Sigmoid colon (tissue), 7 donors: ENCODE results near the gene GHDC. TPM values are rescaled to one million over a fixed set of nuclear protein-coding genes. Genes with fewer than 3 reads are reported as not detected.
"Not testable (repeated sequence)": the region's sequence is repeated elsewhere in the genome, so short reads cannot be mapped to it uniquely, and the experiment has no call there.

Experiments
- DNase-seq: peaks from one replicate; pipeline ENCODE4 v3.0.0-alpha.2; 2019
- H3K27ac ChIP-seq, 4 donors: fragments of 200-600 bp; sonication (generic); one replicate each; pipeline ENCODE4 v1.5.1; 2016 to 2019; ENCODE audit warnings: mild to moderate bottlenecking in 1 of 4
- H3K27me3 ChIP-seq, 3 donors: fragments of 200-600 bp; sonication (generic); one replicate each; pipeline ENCODE4 v1.5.1; 2019; ENCODE audit warnings: mild to moderate bottlenecking in 1 of 3
- H3K36me3 ChIP-seq, 4 donors: fragments of 200-600 bp; sonication (generic); one replicate each; pipeline ENCODE4 v1.5.1; 2016 to 2019
- H3K4me1 ChIP-seq, 4 donors: fragments of 200-600 bp; sonication (generic); one replicate each; pipeline ENCODE4 v1.5.1; 2017 to 2019
- H3K4me3 ChIP-seq, 4 donors: fragments of 200-600 bp; sonication (generic); one replicate each; pipeline ENCODE4 v1.5.1; 2017 to 2019; ENCODE audit warnings: mild to moderate bottlenecking in 2 of 4, moderate library complexity in 1 of 4
- H3K9me3 ChIP-seq, 4 donors: fragments of 200-600 bp in 3 of 4; sonication (generic) in 3 of 4; one replicate each; pipeline versions ENCODE4 v1.5.1 to v1.6.1; 2013 to 2019
- CTCF ChIP-seq, 4 experiments: fragments of 450-650 bp in 3 of 4; fragments of 200-600 bp in 1 of 4; IDR thresholded peaks; one replicate each; pipeline ENCODE4 v1.5.1; 2016 to 2019; ENCODE audit warnings: antibody characterized with exemption in 4 of 4, mild to moderate bottlenecking in 3 of 4, moderate library complexity in 2 of 4
- EP300 ChIP-seq, 4 donors: sonication (generic); formaldehyde crosslinking; IDR thresholded peaks; one replicate each; pipeline ENCODE4 v1.6.1; 2017; ENCODE audit warnings: antibody characterized with exemption in 4 of 4
- POLR2A ChIP-seq, 2 donors: fragments of 450-650 bp; IDR thresholded peaks; one replicate each; pipeline ENCODE4 v1.6.1; 2016; ENCODE audit warnings: antibody characterized with exemption in 2 of 2, mild to moderate bottlenecking in 2 of 2, moderate library complexity in 2 of 2
- POLR2AphosphoS5 ChIP-seq, 4 donors: sonication (generic); formaldehyde crosslinking; IDR thresholded peaks; one replicate each; pipeline ENCODE4 v1.6.1; 2017; ENCODE audit warnings: antibody characterized with exemption in 4 of 4
- WGBS, 2 donors: extraction: QIAGEN DNeasy Blood & Tissue Kit; methylation state at CpG; one replicate each; pipeline ENCODE4 v1.1.7; 2013; 5-methylcytosine and 5-hydroxymethylcytosine counted together
- intact Hi-C: fragments of 100-400 bp; cut with DNase I; formaldehyde crosslinking; loops from one replicate; pipeline ENCODE4 v1.15.1; 2023
- polyA plus RNA-seq, 3 donors: library from polyadenylated mRNA; stranded (reverse); fragments of 200-250 nt; gene quantifications; one replicate each; pipeline ENCODE4 v1.2.3, GENCODE V29; 2013
- total RNA-seq, 4 donors: library from RNA; depleted of rRNA; stranded (reverse); fragments of >200 nt; gene quantifications; one replicate each; pipeline ENCODE4 v1.1.0, GENCODE V29; 2016
- donor health status: healthy with polysubstance abuse.
- donor health status: Bipolar disorder and iron deficiency.
- donor health status: healthy.

The GHDC gene
- total and polyA plus RNA-seq, 7 donors, result 5.8 to 76.0 (median 32.1) TPM

DNA sequence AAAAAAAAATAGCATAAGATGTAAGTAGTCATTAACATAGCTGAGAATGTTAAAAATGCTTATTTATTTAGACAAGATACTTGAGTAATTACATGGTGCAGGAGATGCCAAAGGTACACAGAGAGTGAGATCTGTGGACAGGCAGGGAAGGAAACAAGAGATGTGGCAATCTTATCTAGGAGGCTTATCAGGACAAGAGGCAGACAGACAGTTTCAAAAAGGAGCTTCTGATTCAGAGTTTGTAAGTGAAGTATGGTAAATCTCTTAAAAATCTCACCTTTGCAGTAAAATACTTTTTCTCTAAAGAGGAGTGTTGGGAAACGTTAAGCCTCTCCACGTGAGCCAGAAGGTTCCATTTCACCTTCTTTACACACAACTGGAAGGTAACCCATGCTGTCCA, 19.9 kb upstream of the GHDC start:
- Histone ChIP-seq H3K4me1 (no peaks in the 10 kb centered on the region), H3K27ac (no peak overlapping the region), H3K27me3 (no peaks in the 10 kb centered on the region), H3K9me3 (no peaks in the 10 kb centered on the region), H3K4me3 (no peak overlapping the region), H3K36me3 (peaks cover 35 to 97% (median 77%) of the 10 kb centered on the region in 4 donors)
- TF ChIP-seq POLR2AphosphoS5 (IDR thresholded peaks at IDR 0.05), result no peak
- TF ChIP-seq POLR2A (IDR thresholded peaks at IDR 0.05), result no peak
- no peak for TF ChIP-seq CTCF (IDR thresholded peaks at IDR 0.05)
- no peak for TF ChIP-seq EP300 (IDR thresholded peaks at IDR 0.05)
- intact Hi-C loops, result no loop called here
- WGBS, 2 donors, result 78 to 93% methylated on average over 2 of the region's 2 CpGs
- no peak for DNase-seq

GRCh38 chr17:42212382-42212781, 18.1 kb upstream of the GHDC start:
- peak overlapping the region; percentile 29 to 54 (median 46) for H3K27ac ChIP-seq
- WGBS, 2 donors, result 80 to 81% methylated on average over 7 of the region's 7 CpGs

GRCh38 chr17:42211921-42212341, 17.6 kb upstream of the GHDC start:
- intact Hi-C loops, H3K4me3 ChIP-seq, H3K27me3 ChIP-seq, H3K9me3 ChIP-seq, H3K4me1 ChIP-seq: not testable (repeated sequence)
- peak; percentile 92 for DNase-seq
- H3K27ac ChIP-seq, result peak overlapping the region; percentile 29 to 54 (median 51)
- WGBS, 2 donors, result 71 to 77% methylated on average over 9 of the region's 9 CpGs
- TF ChIP-seq POLR2AphosphoS5 (IDR thresholded peaks at IDR 0.05), result peak in 2 of 4 donors; percentile 26 to 37
- H3K36me3 ChIP-seq, result peaks cover 33 to 100% (median 74%) of the 10 kb centered on the region in 4 donors

More at GRCh38 chr17:42212382-42212781, 18.1 kb upstream of the GHDC start:
- Histone ChIP-seq H3K36me3 (peaks cover 33 to 100% (median 75%) of the 10 kb centered on the region in 4 donors), H3K27me3 (no peaks in the 10 kb centered on the region), H3K4me1 (no peaks in the 10 kb centered on the region), H3K4me3 (no peak overlapping the region), H3K9me3 (no peaks in the 10 kb centered on the region)
- intact Hi-C loops, result no loop called here
- no peak for DNase-seq
- no peak for TF ChIP-seq EP300 (IDR thresholded peaks at IDR 0.05)
- no peak for TF ChIP-seq POLR2A (IDR thresholded peaks at IDR 0.05)
- TF ChIP-seq POLR2AphosphoS5 (IDR thresholded peaks at IDR 0.05), result peak in 1 of 4 donors; percentile 28
- TF ChIP-seq CTCF (IDR thresholded peaks at IDR 0.05), result no peak

GRCh38 chr17:42210046-42210445, 15.8 kb upstream of the GHDC start:
- Histone ChIP-seq H3K4me1 (no peaks in the 10 kb centered on the region), H3K36me3 (peaks cover 18 to 100% (median 70%) of the 10 kb centered on the region in 4 donors), H3K27ac (no peak overlapping the region), H3K9me3 (no peaks in the 10 kb centered on the region), H3K4me3 (no peak overlapping the region), H3K27me3 (no peaks in the 10 kb centered on the region)
- TF ChIP-seq EP300 (IDR thresholded peaks at IDR 0.05) (no peak), CTCF (IDR thresholded peaks at IDR 0.05) (no peak), POLR2AphosphoS5 (IDR thresholded peaks at IDR 0.05) (no peak), POLR2A (IDR thresholded peaks at IDR 0.05) (no peak)
- no peak for DNase-seq
- 94% methylated on average over 6 of the region's 6 CpGs for WGBS, 2 donors
- intact Hi-C loops, result no loop called here

DNA sequence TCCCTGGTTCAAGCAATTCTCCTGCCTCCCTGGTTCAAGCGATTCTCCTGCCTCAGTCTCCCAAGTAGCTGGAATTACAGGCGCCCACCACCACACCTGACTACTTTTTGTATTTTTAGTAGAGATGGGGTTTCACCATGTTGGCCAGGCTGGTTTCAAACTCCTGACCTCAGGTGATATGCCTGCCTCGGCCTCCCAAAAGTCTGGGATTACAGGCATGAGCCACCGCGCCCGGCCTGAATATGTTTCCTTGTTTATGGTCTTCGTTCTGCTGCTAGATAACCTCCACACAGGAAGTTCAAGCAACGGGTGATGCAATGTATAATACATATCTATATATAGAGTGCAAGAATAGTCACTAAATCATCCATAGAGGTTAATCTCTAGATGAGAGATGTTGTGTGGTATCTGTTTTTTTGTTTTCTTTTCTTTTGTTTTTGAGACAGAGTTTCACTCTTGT, 11.9 kb upstream of the GHDC start:
- 76 to 82% methylated on average over 8 of the region's 8 CpGs for WGBS, 2 donors
- H3K27ac ChIP-seq, H3K27me3 ChIP-seq, intact Hi-C loops, H3K4me3 ChIP-seq, H3K9me3 ChIP-seq, DNase-seq, H3K4me1 ChIP-seq: not testable (repeated sequence)
- peaks cover 22 to 100% (median 75%) of the 10 kb centered on the region in 4 donors for H3K36me3 ChIP-seq

GRCh38 chr17:42203354-42203753, 9.1 kb upstream of the GHDC start:
- 98% methylated on average over 2 of the region's 2 CpGs for WGBS, 2 donors
- Histone ChIP-seq H3K36me3 (peaks cover 4 to 100% (median 56%) of the 10 kb centered on the region in 4 donors), H3K9me3 (no peaks in the 10 kb centered on the region), H3K27me3 (no peaks in the 10 kb centered on the region), H3K27ac (no peak overlapping the region), H3K4me3 (no peak overlapping the region), H3K4me1 (no peaks in the 10 kb centered on the region)
- DNase-seq, result no peak
- intact Hi-C loops, result no loop called here
- TF ChIP-seq EP300 (IDR thresholded peaks at IDR 0.05) (no peak), POLR2AphosphoS5 (IDR thresholded peaks at IDR 0.05) (no peak), CTCF (IDR thresholded peaks at IDR 0.05) (no peak), POLR2A (IDR thresholded peaks at IDR 0.05) (no peak)
